GM18858 (cell line): ENCODE data around the gene ZC3HAV1.
A peak's percentile ranks its signal among the peaks of the same experiment; 100 is the strongest.
"Not testable (repeated sequence)": the region's sequence is repeated elsewhere in the genome, so short reads cannot be mapped to it uniquely, and the experiment has no call there.

Experiments used
- ATAC-seq: cut with Tn5 transposase; IDR thresholded peaks from one replicate; pipeline ENCODE4 v1.9.1; 2021; ENCODE audit not compliant: unreplicated experiment

ZC3HAV1 gene

GRCh38 chr7:139055674-139056073 is 53.8 kb downstream of the ZC3HAV1 start:
- ATAC-seq: no peak

DNA sequence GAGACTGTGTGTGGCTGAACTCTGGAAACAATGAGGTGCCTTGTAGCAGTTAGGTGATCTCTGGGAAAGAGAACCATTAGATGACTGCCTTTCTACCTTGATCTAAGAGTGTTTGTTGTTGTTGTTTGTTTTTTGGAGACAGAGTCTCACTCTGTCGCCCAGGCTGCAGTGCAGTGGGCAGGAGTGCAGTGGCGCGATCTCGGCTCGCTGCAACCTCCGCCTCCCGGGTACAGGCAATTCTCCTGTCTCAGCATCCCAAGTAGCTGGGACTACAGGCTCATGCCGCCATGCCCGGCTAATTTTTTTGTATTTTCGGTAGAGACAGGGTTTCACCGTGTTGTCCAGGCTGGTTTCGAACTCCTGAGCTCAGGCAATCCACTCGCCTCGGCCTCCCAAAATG is 54.9 kb downstream of the ZC3HAV1 start:
- not testable (repeated sequence) for ATAC-seq

DNA sequence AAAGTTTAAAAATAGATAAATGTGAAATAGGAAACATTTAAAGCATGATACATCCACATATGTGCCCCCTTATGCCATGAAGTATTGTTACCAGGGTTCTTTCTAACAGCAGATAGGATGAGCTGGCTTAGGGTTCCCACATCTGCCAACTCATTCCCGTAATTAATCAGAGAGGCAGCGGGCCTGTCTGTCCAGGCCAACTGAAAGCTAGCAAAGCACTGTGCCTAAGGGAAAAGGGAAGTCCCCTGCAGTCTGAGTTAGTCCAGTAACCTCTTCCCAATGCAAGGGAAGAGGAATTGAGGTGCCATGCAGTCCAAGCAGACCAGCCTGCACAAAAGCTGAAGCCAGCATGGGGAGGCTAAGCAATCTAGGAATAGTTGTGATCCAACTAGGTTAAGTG is 55.4 kb downstream of the ZC3HAV1 start:
- ATAC-seq: no peak

- no peak for ATAC-seq
Measured at GRCh38 chr7:139051655-139052054, 57.9 kb downstream of the ZC3HAV1 start.

- no peak for ATAC-seq
Measured at GRCh38 chr7:139049936-139050335, 59.6 kb downstream of the ZC3HAV1 start.

- no peak for ATAC-seq
Measured at GRCh38 chr7:139049111-139049510, 60.4 kb downstream of the ZC3HAV1 start.

DNA sequence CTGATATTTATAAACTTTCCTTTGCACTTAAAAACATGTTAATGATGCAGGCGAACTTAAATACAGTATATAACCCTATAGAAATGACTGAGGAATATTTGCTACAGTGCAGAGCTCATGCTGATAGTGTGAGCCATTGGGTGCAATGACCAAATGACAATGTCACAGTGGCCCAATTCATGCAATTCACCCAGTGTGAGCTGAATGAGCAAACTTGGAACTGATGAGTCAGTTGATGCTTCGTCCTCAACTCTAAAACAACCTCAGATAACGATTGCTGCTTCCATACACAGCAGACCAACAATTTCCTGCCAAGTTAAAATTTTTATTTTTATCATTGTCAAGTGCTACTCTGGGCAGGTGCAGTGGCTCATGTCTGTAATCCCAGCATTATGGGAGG is 61.5 kb downstream of the ZC3HAV1 start:
- no peak for ATAC-seq

DNA sequence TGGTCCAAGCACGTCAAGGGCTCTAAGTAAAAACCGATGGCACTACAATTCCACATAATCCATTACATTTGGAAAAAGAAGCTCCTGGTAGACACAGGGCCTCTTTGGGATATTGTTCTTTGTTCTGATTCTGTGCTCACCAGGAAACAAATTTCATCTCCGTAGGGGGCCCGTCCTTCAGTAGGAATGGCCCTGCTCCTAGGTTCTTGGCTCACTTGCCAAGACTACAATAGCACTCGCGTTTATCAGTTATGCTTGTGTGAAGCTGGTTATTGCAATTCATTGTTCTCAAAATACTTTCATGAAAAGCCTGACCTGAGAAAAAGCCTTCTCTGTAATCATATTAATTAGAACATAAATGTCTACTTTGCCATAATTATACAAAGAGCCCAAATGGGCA is 63.4 kb downstream of the ZC3HAV1 start:
- ATAC-seq: no peak

GRCh38 chr7:139044813-139045794 is 64.4 kb downstream of the ZC3HAV1 start:
- no peak for ATAC-seq

DNA sequence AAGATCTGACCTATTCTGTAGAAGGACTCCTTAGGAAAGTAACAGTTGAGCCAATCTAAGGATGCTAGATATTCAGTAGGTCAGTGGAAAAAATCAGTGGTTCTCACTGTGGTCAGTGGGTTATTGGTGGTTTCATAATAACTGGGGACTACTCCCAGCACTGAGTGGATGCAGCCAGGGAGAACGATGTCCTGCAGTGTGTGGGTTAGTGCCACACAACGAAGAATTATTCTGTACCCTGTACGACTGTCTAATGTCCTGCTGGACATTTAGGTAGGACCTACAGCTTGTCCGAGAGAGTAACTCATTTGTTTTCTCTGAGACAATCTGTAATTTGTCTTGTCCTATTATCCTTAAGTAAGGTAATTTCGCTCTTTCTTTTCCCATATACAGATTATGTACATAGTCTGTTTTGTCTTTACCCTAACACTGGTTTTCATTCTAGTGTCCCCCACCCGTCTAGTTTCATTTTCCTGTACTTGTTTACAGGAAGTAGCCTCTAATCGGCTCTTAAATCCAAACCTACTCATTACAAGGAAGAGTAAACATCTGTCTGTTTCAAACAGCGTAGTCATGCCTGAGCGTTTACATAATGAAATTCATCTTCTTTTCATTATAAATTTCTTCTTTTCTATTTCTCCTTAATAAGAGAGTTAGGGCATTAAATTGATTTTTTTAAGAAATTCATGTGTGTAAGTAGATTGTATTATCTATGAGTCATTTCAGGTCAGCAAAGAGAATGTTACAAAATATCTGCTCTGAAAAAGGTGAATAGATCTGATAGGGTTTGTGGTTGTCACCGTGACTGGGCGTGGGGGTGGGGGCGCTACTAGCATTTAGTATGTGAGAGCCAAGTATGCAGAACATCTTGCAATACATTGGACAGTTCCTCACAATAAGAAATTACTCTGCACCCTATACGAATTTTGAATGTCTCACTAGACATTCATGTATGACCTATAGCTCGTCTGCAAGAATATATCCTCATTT is 65.4 kb downstream of the ZC3HAV1 start:
- ATAC-seq: no peak

GRCh38 chr7:139041378-139042085 is 68.0 kb downstream of the ZC3HAV1 start:
- ATAC-seq: no peak

- ATAC-seq: no peak
Measured at GRCh38 chr7:139038691-139039090, 70.8 kb downstream of the ZC3HAV1 start.

- ATAC-seq: no peak
Measured at GRCh38 chr7:139036901-139037300, 72.6 kb downstream of the ZC3HAV1 start.

- peak; percentile 82 for ATAC-seq
Measured at GRCh38 chr7:139035586-139036353, 73.8 kb downstream of the ZC3HAV1 start, which contains the start of gene ZC3HAV1L. TSS of gene ZC3HAV1L (minus strand) at chr7:139036042. CDS start at chr7:139036017, 25 bp downstream.

GRCh38 chr7:139034855-139035585 is 74.5 kb downstream of the ZC3HAV1 start:
- peak; percentile 1 for ATAC-seq

- ATAC-seq: no peak
Measured at GRCh38 chr7:139034336-139034735, 75.2 kb downstream of the ZC3HAV1 start.

DNA sequence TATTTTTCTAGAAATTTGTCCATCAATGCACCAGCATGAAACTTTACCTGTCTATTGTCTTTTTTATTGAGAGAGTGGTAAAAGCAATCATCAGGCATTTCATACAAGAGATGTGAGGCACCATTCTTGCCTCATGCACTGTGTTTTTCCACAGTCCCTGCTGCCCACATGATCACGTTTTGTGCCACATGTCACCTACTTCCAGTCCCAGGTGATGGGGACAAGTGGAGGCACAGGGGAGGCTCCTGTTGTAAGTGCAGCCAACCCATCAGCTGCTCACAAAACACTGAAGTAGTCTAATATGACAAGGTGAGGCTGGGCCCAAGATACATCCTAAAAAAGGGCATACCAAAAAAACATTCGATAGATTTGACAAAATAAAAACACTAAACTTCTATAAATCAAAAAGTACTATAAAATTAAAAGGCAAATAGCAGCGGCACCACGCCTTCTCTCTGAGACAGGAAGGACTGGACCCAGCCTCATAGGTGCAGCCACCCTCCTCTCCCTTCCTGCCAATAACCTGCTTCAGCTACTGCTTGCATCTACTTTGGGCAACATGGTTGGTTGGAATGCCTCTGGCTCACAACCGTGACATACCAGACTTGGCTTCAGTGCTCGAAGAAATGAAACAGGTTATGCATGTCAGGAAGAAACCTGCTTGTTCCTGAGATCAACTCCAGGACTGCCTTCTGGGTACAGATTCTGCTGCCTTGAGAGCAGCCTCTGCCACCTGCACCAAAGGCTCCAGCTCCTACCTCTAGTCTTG is 76.0 kb downstream of the ZC3HAV1 start:
- ATAC-seq: no peak

- ATAC-seq: no peak
Measured at GRCh38 chr7:139032473-139032872, 77.0 kb downstream of the ZC3HAV1 start.

DNA sequence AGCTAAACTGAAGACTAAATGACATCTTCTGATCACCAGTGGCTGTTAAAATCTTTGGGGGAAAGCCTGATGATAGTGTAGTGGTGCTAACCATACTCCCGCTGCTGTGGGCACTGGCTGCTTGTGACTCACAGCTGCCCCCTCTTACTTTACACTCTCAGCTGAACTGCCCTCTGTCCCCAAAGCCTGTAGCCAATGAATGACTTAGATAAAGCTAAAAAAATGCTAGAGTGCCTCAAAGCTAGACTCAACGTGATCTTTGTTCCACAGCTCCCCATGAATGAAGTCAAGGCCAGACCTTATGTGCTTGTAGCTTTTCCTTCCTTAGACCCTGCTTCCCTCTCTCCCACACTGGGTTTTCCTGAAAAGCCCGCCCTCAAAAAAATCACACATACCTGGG is 80.2 kb downstream of the ZC3HAV1 start:
- ATAC-seq: no peak
